22Rv1 (cell line): ENCODE results near the gene TULP1.

Experiments
- CTCF ChIP-seq: fragments of 450-650 bp; IDR thresholded peaks from 2 replicates; pipeline ENCODE4 v1.5.1; 2017; ENCODE audit warnings: mild to moderate bottlenecking
- ZFX ChIP-seq: fragments of 450-650 bp; IDR thresholded peaks from 2 replicates; pipeline ENCODE4 v1.6.1; 2017; ENCODE audit warnings: antibody characterized with exemption, borderline replicate concordance

GRCh38 chr6:35547676-35548075 lies 35.0 kb upstream of the TULP1 start:
- TF ChIP-seq CTCF, result no peak
- no peak for TF ChIP-seq ZFX
